GM06990 (cell line): Measurements from ENCODE around the gene CNTN1.

Experiments
- DNase-seq: peaks from one replicate; pipeline ENCODE4 v3.0.0-alpha.2; 2011; ENCODE audit not compliant: insufficient read length; ENCODE audit errors: extremely low read depth
- H3K27me3 ChIP-seq: replicated peaks from 2 replicates; pipeline ENCODE4 v1.6.0; 2011; ENCODE audit warnings: low read length; ENCODE audit not compliant: control insufficient read depth, insufficient read depth
- H3K36me3 ChIP-seq: 2 replicates; pipeline ENCODE4 v1.5.1; 2011; ENCODE audit warnings: low read length; ENCODE audit not compliant: control insufficient read depth, insufficient read depth
- H3K4me3 ChIP-seq: replicated peaks from 2 replicates; pipeline ENCODE4 v1.5.1; 2011; ENCODE audit warnings: low read depth, mild to moderate bottlenecking, control low read depth, low read length
- TF ChIP-seq, protein P1 (sequence below): IDR thresholded peaks from 2 replicates; pipeline ENCODE4 v1.5.1; 2011; ENCODE audit warnings: low read length, control low read depth, mild to moderate bottlenecking, inconsistent platforms; ENCODE audit not compliant: insufficient read depth, poor library complexity, severe bottlenecking

The CNTN1 gene

DNA sequence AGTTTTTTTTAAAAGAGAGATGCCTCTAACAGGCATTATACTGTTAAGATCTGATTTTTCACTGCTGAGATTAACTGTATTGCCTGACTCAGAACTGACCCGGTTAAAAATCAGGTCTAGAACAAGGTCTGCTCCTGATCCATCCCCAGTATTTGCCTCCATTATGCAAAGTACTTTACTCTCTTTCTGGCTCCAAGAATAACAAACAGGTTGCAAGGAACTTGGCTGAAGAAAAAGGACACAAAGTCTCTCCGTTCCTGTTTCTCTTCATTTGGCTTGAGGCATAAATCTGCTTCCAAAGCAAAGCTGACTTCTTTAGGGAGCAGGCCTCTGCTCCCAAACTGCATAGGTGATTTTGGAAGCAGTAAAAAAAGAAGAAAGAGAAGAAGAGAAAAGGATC, 296.6 kb downstream of the CNTN1 start:
- DNase-seq, result no peak
- H3K4me3 ChIP-seq, result no peak overlapping the region
- H3K27me3 ChIP-seq, result no peaks in the 10 kb centered on the region
- TF ChIP-seq, protein P1, sequence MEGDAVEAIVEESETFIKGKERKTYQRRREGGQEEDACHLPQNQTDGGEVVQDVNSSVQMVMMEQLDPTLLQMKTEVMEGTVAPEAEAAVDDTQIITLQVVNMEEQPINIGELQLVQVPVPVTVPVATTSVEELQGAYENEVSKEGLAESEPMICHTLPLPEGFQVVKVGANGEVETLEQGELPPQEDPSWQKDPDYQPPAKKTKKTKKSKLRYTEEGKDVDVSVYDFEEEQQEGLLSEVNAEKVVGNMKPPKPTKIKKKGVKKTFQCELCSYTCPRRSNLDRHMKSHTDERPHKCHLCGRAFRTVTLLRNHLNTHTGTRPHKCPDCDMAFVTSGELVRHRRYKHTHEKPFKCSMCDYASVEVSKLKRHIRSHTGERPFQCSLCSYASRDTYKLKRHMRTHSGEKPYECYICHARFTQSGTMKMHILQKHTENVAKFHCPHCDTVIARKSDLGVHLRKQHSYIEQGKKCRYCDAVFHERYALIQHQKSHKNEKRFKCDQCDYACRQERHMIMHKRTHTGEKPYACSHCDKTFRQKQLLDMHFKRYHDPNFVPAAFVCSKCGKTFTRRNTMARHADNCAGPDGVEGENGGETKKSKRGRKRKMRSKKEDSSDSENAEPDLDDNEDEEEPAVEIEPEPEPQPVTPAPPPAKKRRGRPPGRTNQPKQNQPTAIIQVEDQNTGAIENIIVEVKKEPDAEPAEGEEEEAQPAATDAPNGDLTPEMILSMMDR, result no peak
- no peaks in the 10 kb centered on the region for H3K36me3 ChIP-seq

DNA sequence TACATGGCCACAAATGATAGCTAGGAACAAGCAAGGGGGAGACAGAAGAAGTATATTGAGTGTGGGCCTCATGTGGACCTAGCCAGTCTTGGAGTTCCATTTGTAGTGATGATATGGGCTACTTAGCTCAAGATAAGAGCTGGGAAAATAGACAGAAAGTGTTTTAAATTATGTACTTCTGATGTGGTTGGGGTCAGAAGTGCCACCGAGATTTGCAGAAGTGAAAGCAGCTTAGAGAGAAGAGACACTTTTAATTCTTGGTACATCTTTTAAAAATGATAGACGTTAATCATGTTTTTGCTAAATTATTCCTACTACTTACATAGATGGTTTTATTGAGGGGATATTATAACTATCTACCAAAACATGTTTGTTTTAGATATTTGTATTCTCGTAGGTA, 297.5 kb downstream of the CNTN1 start:
- H3K27me3 ChIP-seq, result no peaks in the 10 kb centered on the region
- TF ChIP-seq, protein P1, result no peak
- no peaks in the 10 kb centered on the region for H3K36me3 ChIP-seq
- H3K4me3 ChIP-seq, result no peak overlapping the region
- DNase-seq, result no peak

DNA sequence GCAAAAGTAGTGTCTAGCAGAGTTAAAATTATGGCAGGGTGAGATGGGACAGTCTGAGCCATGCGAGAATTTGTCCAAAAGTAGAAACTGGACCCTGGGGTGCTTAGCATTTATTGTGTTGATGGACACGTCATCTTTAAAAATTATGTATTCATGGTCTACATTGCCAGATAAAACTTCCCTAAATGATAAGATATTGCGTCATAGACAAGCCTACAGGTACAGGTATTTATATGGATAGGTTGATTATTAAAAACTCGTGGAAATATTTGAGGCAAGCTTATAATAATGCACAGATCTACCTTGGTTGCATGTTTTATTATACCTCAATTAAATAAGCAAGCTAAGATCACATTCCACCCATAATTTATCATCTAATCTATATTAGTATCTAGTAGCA, 299.9 kb downstream of the CNTN1 start:
- Histone ChIP-seq H3K27me3 (no peaks in the 10 kb centered on the region), H3K36me3 (no peaks in the 10 kb centered on the region), H3K4me3 (no peak overlapping the region)
- no peak for DNase-seq
- TF ChIP-seq, protein P1, result no peak

DNA sequence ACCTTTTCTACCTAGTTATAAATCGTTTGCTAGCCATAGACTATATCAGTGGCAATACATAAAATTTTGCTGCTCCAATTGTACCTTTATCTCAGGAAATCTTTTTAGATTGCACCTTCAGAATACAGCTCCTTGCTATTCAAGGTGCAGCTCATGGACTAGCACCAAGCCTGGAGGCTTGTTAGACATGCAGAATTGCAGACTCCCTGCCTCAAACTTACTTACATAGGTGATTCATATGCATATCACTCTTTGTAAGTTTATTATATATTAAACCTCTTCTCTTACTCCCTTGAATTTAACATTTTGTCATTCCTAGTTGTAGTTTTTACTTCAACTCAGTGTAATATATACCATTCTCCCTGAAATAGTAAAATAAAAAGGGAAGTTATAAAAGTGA, 300.4 kb downstream of the CNTN1 start:
- no peaks in the 10 kb centered on the region for H3K27me3 ChIP-seq
- no peak for DNase-seq
- H3K4me3 ChIP-seq, result no peak overlapping the region
- no peaks in the 10 kb centered on the region for H3K36me3 ChIP-seq
- TF ChIP-seq, protein P1, result no peak

DNA sequence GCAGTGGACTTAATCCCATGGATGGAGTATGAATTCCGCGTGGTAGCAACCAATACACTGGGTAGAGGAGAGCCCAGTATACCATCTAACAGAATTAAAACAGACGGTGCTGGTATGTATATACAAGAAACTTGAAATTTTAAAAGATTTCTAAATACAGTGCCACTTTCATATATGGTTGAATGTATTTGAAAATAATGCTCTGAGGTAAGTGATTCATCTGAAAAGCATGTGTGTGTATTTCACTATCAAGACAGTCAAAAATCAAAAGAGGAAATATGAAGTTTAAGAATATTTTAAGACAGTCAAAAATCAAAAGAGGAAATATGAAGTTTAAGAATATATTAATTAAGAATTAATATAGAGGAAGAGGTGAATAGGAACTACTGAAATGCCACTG, 300.9 kb downstream of the CNTN1 start:
- Histone ChIP-seq H3K36me3 (no peaks in the 10 kb centered on the region), H3K27me3 (no peaks in the 10 kb centered on the region), H3K4me3 (no peak overlapping the region)
- DNase-seq, result no peak
- TF ChIP-seq, protein P1, result no peak

DNA sequence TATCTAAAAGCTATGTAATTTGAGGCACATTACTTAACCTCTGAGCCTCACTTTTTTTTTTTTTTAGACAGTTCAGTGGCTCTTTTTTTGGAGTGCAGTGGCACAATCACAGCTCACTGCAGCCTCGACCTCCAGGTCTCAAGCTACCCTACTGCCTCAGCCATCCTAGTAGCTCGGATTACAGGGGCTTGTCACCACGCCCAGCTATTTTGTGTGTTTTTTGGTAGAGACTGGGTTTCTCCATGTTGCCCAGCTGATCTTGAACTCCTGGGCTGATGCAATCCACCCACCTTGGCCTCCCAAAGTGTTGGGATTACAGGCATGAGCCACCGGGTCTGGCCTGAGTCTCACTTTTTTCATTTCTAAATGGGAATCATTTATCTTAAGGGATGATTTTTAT, 303.9 kb downstream of the CNTN1 start:
- Histone ChIP-seq H3K36me3 (no peaks in the 10 kb centered on the region), H3K27me3 (no peaks in the 10 kb centered on the region), H3K4me3 (no peak overlapping the region)
- DNase-seq, result no peak
- TF ChIP-seq, protein P1, result no peak
